NT2/D1 (cell line): ENCODE results near the gene GPATCH1.
"Not testable (repeated sequence)": the region's sequence is repeated elsewhere in the genome, so short reads cannot be mapped to it uniquely, and the experiment has no call there.

Experiments
- SUZ12 ChIP-seq: IDR thresholded peaks from 2 replicates; pipeline ENCODE4 v1.6.1; 2011; ENCODE audit not compliant: insufficient read length, insufficient read depth; ENCODE audit errors: extremely low read depth
- YY1 ChIP-seq: IDR thresholded peaks from 2 replicates; pipeline ENCODE4 v1.6.1; 2011; ENCODE audit not compliant: insufficient read length, insufficient read depth
- ZNF274 ChIP-seq: IDR thresholded peaks from 2 replicates; pipeline ENCODE4 v1.6.1; 2011; ENCODE audit warnings: mild to moderate bottlenecking, low read depth, low read length

GRCh38 chr19:33126712-33127111 is 45.7 kb downstream of the GPATCH1 start:
- TF ChIP-seq ZNF274, YY1, SUZ12: not testable (repeated sequence)
